Mesodermal cell (in vitro differentiated cells): ENCODE results near the gene SLC66A1.

Experiments used
- H3K27ac ChIP-seq: 2 replicates; pipeline ENCODE4 v1.7.0; 2013; ENCODE audit warnings: mild to moderate bottlenecking, low read depth, low read length, moderate library complexity; ENCODE audit not compliant: severe bottlenecking
- H3K36me3 ChIP-seq: 2 replicates; pipeline ENCODE4 v1.7.1; 2013; ENCODE audit warnings: mild to moderate bottlenecking, low read length, moderate library complexity; ENCODE audit not compliant: control insufficient read depth, insufficient read depth
- H3K4me1 ChIP-seq: one replicate; pipeline ENCODE4 v1.7.1; 2013; ENCODE audit warnings: mild to moderate bottlenecking, low read length; ENCODE audit not compliant: insufficient read depth, control insufficient read depth, poor library complexity, severe bottlenecking
- H3K4me3 ChIP-seq: 2 replicates; pipeline ENCODE4 v1.7.0; 2013; ENCODE audit warnings: low read length, control low read depth, mild to moderate bottlenecking; ENCODE audit not compliant: insufficient read depth, poor library complexity, severe bottlenecking; ENCODE audit errors: extremely low read depth
- H3K9me3 ChIP-seq: 2 replicates; pipeline ENCODE4 v1.7.1; 2013; ENCODE audit warnings: mild to moderate bottlenecking, low read length, moderate library complexity; ENCODE audit not compliant: control insufficient read depth
- WGBS, 2 experiments: methylation state at CpG; one replicate each; pipeline ENCODE4 v1.1.5; 2013; ENCODE audit warnings: missing lambda C conversion rate in 2 of 2; ENCODE audit not compliant: insufficient coverage in 2 of 2; 5-methylcytosine and 5-hydroxymethylcytosine counted together

SLC66A1 gene

DNA sequence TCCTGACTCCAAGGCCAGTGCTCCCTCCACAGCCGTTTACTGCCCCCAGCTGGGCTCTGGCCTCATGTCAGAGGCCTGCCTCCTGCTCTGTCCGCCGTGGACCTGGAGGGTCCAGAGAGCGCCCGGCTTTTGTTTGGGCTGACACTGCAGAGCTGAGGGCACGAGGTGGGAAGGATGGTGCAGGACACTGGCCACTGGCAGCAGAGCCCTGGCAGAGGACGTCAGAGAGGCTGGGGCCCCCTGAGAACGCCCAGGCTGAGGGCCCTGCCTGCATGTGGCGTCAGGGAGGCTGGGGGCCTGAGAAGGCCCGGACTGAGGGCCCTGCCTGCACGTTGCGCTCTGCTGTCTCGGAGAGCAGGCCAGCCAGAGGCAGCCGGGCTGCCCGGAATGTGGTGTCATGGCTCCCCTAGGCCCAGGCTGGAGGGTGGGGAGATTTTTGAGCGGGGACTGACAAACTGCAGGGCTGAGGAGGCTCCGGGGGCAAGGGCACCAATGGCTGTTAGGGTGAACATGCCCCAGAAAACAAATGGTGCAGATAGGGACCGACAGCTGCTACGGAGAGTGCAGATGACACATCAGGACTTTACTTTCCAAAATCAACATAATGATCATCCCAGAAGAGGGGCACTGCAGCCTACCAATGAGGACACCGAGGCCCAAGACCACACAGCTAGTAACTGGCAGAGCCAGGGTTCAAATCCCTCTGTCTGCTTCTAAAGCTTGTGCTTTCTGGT is 31.7 kb downstream of the SLC66A1 start:
- WGBS, 2 experiments, result 96 to 97% methylated on average over 18 to 20 of the region's 20 CpGs
- no peak overlapping the region for H3K27ac ChIP-seq
- H3K9me3 ChIP-seq, result no peaks in the 10 kb centered on the region
- no peak overlapping the region for H3K4me3 ChIP-seq
- peaks cover 66% of the 10 kb centered on the region for H3K36me3 ChIP-seq
- H3K4me1 ChIP-seq, result no peaks in the 10 kb centered on the region

GRCh38 chr1:19344372-19344810 is 32.3 kb downstream of the SLC66A1 start:
- peaks cover 68% of the 10 kb centered on the region for H3K36me3 ChIP-seq
- H3K9me3 ChIP-seq, result no peaks in the 10 kb centered on the region
- no peak overlapping the region for H3K27ac ChIP-seq
- 86 to 89% methylated on average over 10 to 11 of the region's 12 CpGs for WGBS, 2 experiments
- no peak overlapping the region for H3K4me3 ChIP-seq
- H3K4me1 ChIP-seq, result no peaks in the 10 kb centered on the region

DNA sequence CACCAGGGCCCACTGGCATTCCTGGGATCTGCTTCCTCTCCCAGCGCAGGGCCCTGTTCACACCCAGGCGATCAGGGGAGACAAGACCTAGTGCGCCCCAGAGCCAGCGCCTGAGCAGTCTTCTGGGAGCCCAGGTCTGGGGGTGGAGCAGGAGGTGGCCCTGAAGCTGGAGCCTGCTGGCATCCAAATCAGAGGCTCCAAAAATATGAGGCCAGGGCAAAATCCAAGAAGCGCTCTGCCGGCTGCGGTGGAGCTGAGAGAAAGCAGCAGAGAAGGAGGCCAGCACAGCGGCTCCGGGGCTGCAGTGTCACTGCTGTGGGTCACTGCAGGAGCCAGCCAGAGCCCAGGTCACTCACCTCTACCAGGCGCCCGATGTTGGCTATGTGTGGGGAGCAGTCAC is 32.7 kb downstream of the SLC66A1 start:
- Histone ChIP-seq H3K36me3 (peaks cover 68% of the 10 kb centered on the region), H3K4me1 (no peaks in the 10 kb centered on the region), H3K27ac (no peak overlapping the region), H3K9me3 (no peaks in the 10 kb centered on the region), H3K4me3 (no peak overlapping the region)
- WGBS, 2 experiments, result 94 to 98% methylated on average over 7 to 8 of the region's 11 CpGs

DNA sequence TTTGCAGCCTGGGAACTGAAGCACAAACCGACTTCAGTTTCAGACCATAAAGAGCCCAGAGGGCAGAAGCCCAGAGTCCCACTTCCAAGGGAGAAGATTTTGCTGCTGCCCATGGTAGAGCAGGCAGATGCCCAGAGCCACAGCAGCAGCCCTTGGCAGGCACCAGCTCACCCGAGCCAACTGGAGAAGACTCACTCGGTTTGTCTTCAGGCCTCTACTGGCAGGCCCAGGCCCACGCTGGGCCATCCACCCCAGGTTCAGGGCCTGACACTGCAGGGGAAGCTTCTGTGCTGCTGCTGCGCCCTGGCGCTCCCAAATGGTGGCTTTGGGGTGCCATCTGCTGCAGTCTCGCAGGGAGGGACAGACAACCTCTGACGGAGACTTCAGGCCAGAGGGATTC is 33.3 kb downstream of the SLC66A1 start:
- no peak overlapping the region for H3K4me3 ChIP-seq
- H3K9me3 ChIP-seq, result no peaks in the 10 kb centered on the region
- H3K27ac ChIP-seq, result no peak overlapping the region
- H3K4me1 ChIP-seq, result no peaks in the 10 kb centered on the region
- WGBS, 2 experiments, result 94 to 98% methylated on average over 8 of the region's 8 CpGs
- peaks cover 68% of the 10 kb centered on the region for H3K36me3 ChIP-seq

GRCh38 chr1:19346026-19346425 is 33.9 kb downstream of the SLC66A1 start:
- 93% methylated on average over 4 of the region's 6 CpGs for WGBS, 2 experiments
- Histone ChIP-seq H3K4me3 (no peak overlapping the region), H3K4me1 (no peaks in the 10 kb centered on the region), H3K27ac (no peak overlapping the region), H3K9me3 (no peaks in the 10 kb centered on the region), H3K36me3 (peaks cover 64% of the 10 kb centered on the region)

DNA sequence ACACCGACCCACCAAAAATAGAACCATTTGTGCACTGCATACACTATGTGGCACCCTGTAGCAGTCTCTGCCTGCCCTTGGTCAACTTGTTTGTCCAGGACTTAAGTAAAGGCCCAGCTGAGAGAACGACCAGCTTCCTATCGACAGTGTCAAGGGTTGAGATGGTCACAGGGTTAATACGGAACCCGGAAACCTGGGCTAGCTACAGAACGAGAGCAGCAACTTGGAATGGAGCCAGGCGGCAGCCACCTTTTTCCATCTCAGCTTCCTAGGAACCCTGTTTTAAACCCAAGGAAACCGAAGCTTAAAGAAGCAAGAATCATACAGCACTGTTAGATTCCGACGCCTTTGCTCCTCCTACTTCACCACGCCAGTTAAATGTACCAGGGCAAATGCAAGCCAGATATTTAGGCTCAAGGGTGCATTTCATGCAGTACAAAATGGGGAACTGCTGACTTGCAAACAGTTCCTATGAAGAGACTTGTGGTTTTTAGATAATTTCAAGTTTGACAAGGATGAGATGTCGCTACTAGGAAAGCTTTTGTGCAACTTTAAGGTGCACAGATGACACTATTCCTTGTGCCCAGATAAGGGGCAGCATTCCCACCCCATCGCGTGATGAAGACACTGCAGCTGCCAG is 35.5 kb downstream of the SLC66A1 start:
- H3K4me1 ChIP-seq, result no peaks in the 10 kb centered on the region
- no peak overlapping the region for H3K4me3 ChIP-seq
- WGBS, 2 experiments, result 90 to 94% methylated on average over 14 of the region's 14 CpGs
- no peaks in the 10 kb centered on the region for H3K9me3 ChIP-seq
- H3K36me3 ChIP-seq, result peaks cover 67% of the 10 kb centered on the region
- H3K27ac ChIP-seq, result no peak overlapping the region

DNA sequence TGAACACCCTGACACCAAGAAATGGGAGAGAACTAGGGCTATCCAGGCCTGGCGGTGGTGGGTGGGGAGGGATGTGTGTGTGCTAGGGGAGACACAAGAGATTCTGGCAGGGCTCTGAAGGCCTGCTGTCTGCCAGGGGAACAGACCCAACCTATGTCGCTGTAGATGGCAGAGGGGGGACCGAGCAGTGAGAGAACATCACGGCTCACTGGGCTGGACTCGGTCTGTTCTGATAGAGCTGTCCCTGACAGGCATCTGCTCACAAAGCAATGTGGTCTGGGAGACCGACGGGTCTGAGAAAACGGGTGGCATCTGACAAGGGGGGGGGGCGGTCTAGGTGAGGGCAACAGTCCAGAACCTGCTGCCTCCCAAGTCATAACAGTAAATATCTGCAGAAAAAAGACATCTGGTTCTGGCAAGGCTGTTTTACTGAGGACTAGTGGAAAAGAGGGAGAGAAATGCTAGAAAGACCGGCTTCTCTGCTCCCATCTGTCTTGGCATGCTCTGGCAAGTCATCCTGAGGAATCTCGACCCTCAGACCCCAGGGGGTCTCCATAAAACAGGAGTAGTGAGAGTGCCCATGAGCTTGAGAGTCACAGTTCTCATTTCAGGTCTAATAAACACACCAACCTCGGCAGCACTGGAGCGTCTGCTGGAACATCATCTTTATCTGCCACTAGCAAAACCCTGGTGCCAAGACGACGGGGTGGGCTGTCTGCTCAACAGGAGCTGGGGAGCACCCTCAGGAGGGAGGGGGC is 36.5 kb downstream of the SLC66A1 start:
- WGBS, 2 experiments, result 98 to 99% methylated on average over 7 to 11 of the region's 15 CpGs
- H3K9me3 ChIP-seq, result no peaks in the 10 kb centered on the region
- H3K4me1 ChIP-seq, result no peaks in the 10 kb centered on the region
- H3K4me3 ChIP-seq, result no peak overlapping the region
- no peak overlapping the region for H3K27ac ChIP-seq
- H3K36me3 ChIP-seq, result peaks cover 71% of the 10 kb centered on the region

DNA sequence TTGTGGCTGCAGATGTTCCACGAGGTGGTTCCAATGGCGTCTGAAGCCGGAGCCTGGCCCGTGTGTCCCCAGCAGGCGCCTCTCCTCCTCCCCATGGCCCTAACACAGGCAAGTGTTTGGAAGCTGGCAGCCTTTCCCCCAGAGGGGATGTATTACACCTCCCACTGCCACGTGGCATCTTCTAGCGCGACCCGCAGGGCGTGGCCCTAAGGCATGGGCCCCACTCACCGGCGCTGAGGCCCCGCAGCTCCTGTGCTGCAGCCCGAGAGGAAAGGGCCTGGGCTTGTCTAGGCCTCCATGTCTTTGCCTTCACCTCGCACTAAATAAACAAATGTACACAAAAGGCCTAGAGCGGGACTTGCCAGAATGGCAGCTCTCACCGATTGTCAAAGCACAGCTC is 37.9 kb downstream of the SLC66A1 start:
- Histone ChIP-seq H3K4me3 (no peak overlapping the region), H3K4me1 (no peaks in the 10 kb centered on the region), H3K27ac (no peak overlapping the region), H3K9me3 (no peaks in the 10 kb centered on the region), H3K36me3 (peaks cover 73% of the 10 kb centered on the region)
- WGBS, 2 experiments, result 95% methylated on average over 16 to 17 of the region's 17 CpGs

GRCh38 chr1:19350566-19350965 is 38.4 kb downstream of the SLC66A1 start:
- Histone ChIP-seq H3K27ac (no peak overlapping the region), H3K36me3 (peaks cover 71% of the 10 kb centered on the region)

DNA sequence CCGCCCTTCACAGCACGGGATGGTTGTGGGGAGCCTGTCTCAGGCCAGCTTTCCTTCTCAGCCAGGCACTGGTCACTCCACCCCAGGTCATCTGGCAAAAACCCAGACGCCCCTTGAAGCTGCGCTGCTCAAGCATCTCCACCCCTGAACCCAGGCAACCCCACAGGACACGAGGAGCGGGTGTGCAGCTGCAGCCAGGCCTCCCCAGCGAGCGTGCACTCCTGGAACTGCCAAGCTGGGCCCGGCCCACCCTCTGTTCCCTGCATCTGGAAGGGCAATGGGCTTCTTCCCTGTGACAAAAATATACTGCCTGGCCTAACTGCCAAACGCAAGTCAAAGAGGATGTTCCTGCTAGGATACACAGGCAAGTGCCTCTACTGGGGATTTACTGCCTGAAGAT is 39.7 kb downstream of the SLC66A1 start:
- WGBS, 2 experiments, result 90 to 92% methylated on average over 8 to 9 of the region's 10 CpGs
- Histone ChIP-seq H3K9me3 (no peaks in the 10 kb centered on the region), H3K4me3 (no peak overlapping the region), H3K36me3 (peaks cover 80% of the 10 kb centered on the region), H3K4me1 (no peaks in the 10 kb centered on the region), H3K27ac (no peak overlapping the region)

More at GRCh38 chr1:19350566-19350965, 38.4 kb downstream of the SLC66A1 start:
- H3K4me3 ChIP-seq, result no peak overlapping the region
- 71 to 95% methylated on average over 2 to 3 of the region's 5 CpGs for WGBS, 2 experiments
- no peaks in the 10 kb centered on the region for H3K4me1 ChIP-seq
- H3K9me3 ChIP-seq, result no peaks in the 10 kb centered on the region
